Muscle of leg (tissue), 11 donors: ENCODE measurements around the gene EPOP. TPM values are rescaled to one million over a fixed set of nuclear protein-coding genes. Genes with fewer than 3 reads are reported as not detected.

Experiments used
- DNase-seq: peaks from one replicate; pipeline ENCODE4 v3.0.0; 2013
- H3K27ac ChIP-seq: one replicate; pipeline ENCODE4 v1.5.1; 2013; ENCODE audit warnings: mild to moderate bottlenecking, low read length, control low read depth
- H3K27me3 ChIP-seq: one replicate; pipeline ENCODE4 v1.6.1; 2013; ENCODE audit warnings: low read length; ENCODE audit not compliant: control insufficient read depth, insufficient read depth
- H3K36me3 ChIP-seq: one replicate; pipeline ENCODE4 v1.6.1; 2013; ENCODE audit warnings: low read length; ENCODE audit not compliant: control insufficient read depth, insufficient read depth
- H3K4me1 ChIP-seq: one replicate; pipeline ENCODE4 v1.6.1; 2013; ENCODE audit warnings: low read length; ENCODE audit not compliant: control insufficient read depth, insufficient read depth
- H3K4me3 ChIP-seq: one replicate; pipeline ENCODE4 v1.5.1; 2013; ENCODE audit warnings: low read length, control low read depth
- H3K9me3 ChIP-seq: replicated peaks from 2 replicates; pipeline ENCODE4 v1.6.1; 2013; ENCODE audit warnings: low read depth, low read length; ENCODE audit not compliant: control insufficient read depth
- WGBS: methylation state at CpG from one replicate; pipeline ENCODE4 v1.1.5; 2013; ENCODE audit warnings: missing lambda C conversion rate; ENCODE audit not compliant: insufficient coverage; 5-methylcytosine and 5-hydroxymethylcytosine counted together
- polyA plus RNA-seq, 8 donors: library from polyadenylated mRNA; unstranded; fragments of 120-200 nt; gene quantifications; one replicate each; pipeline versions ENCODE4 v1.2.1 to v1.2.3, GENCODE V29; 2013; ENCODE audit warnings: inconsistent platforms in 1 of 8, low replicate concordance in 1 of 8; ENCODE audit not compliant: insufficient read length in 8 of 8, insufficient read depth in 1 of 8
- total RNA-seq: library from RNA; stranded (reverse); fragments of 120-200 nt; gene quantifications from one replicate; pipeline ENCODE4 v1.2.4, GENCODE V29; 2013

Gene EPOP
- total and polyA plus RNA-seq, 9 donors: 0.31 to 0.78 (median 0.41) TPM

- no peaks in the 10 kb centered on the region for H3K9me3 ChIP-seq
- peaks cover 36% of the 10 kb centered on the region for H3K27me3 ChIP-seq
- peak; percentile 54 for DNase-seq
- no peaks in the 10 kb centered on the region for H3K36me3 ChIP-seq
- H3K27ac ChIP-seq: no peak overlapping the region
- H3K4me3 ChIP-seq: no peak overlapping the region
- H3K4me1 ChIP-seq: no peaks in the 10 kb centered on the region
- WGBS: 54% methylated on average over 15 of the region's 16 CpGs
Observed at GRCh38 chr17:38660097-38661025, 14.4 kb downstream of the EPOP start.

DNA sequence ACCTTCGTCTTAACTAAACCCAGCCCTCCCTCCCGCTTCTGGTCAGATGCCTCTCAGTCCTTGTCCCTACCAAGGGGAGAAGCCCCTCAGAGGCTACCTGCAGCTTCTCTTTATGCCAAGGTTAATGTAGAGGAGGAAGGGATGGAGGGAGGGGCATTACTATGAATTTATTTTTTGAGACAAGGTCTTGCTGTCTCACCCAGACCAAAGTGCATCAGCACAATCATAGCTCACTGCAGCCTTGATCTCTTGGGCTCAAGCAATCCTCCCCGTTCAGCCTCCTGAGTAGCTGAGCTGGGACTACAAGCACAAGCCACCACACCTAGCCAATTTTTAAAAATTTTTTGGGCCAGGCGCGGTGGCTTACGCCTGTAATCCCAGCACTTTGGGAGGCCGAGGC lies 15.3 kb downstream of the EPOP start:
- no peaks in the 10 kb centered on the region for H3K36me3 ChIP-seq
- no peak overlapping the region for H3K27ac ChIP-seq
- WGBS: no CpG with 5 or more reads among the region's 7 CpGs
- H3K4me3 ChIP-seq: no peak overlapping the region
- no peaks in the 10 kb centered on the region for H3K9me3 ChIP-seq
- H3K27me3 ChIP-seq: peaks cover 40% of the 10 kb centered on the region
- H3K4me1 ChIP-seq: no peaks in the 10 kb centered on the region
- no peak for DNase-seq

GRCh38 chr17:38658741-38659345 lies 15.9 kb downstream of the EPOP start:
- no peak overlapping the region for H3K4me3 ChIP-seq
- DNase-seq: no peak
- no peaks in the 10 kb centered on the region for H3K36me3 ChIP-seq
- H3K9me3 ChIP-seq: no peaks in the 10 kb centered on the region
- H3K27me3 ChIP-seq: peaks cover 42% of the 10 kb centered on the region
- no peak overlapping the region for H3K27ac ChIP-seq
- H3K4me1 ChIP-seq: no peaks in the 10 kb centered on the region
- WGBS: 33% methylated on average over 3 of the region's 13 CpGs

- Histone ChIP-seq H3K4me3 (no peak overlapping the region), H3K27ac (no peak overlapping the region), H3K9me3 (no peaks in the 10 kb centered on the region), H3K36me3 (no peaks in the 10 kb centered on the region), H3K27me3 (peaks cover 41% of the 10 kb centered on the region), H3K4me1 (no peaks in the 10 kb centered on the region)
- WGBS: 72% methylated on average over 12 of the region's 15 CpGs
- DNase-seq: no peak
Observed at GRCh38 chr17:38657824-38658740, 16.7 kb downstream of the EPOP start.

DNA sequence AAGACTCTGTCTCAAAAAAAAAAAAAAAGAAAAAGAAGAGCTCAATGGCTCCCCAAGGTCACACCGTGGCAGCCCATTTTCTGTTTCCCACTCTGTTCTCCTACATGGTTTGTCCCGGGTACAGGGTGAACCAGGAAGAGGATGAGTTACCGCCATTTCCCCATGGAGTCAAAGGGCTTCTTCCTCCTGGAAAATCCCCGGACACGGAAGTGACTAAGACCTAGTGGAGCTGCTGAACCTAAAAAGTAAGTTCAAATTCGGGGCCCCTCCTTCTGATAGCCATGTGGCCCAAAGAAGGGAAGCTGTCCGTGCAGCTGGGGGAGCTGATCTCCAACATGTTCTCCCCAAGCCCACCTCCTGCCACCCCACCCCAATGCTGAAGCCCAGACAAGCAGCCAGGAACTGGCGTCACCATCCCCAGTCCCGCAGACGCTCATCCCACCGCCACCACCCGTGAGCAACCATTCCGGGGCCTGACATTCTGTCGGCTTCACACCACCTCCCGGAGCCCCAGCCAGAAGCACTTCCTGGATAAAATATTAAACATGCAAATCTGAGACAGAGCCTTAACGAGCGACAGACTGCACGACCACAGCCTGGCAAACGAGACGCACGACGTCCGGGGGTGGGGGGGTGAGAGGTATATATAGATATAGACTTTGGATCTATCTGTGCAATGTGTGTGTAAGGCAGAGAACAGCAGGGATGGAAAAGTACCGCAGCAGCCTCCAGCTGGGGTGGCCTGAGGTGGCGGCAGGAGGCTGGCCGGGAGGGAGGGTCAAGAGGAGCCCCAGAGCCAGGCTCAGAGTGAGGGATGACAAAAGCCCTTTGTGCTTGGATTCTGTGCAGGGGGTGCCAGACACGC lies 17.6 kb downstream of the EPOP start:
- no peak overlapping the region for H3K27ac ChIP-seq
- WGBS: 55% methylated on average over 24 of the region's 27 CpGs
- H3K4me1 ChIP-seq: no peaks in the 10 kb centered on the region
- DNase-seq: no peak
- no peaks in the 10 kb centered on the region for H3K9me3 ChIP-seq
- no peaks in the 10 kb centered on the region for H3K36me3 ChIP-seq
- H3K27me3 ChIP-seq: peaks cover 38% of the 10 kb centered on the region
- no peak overlapping the region for H3K4me3 ChIP-seq

GRCh38 chr17:38654411-38655398 lies 20.1 kb downstream of the EPOP start:
- H3K27me3 ChIP-seq: peaks cover 31% of the 10 kb centered on the region
- no peaks in the 10 kb centered on the region for H3K9me3 ChIP-seq
- no peak overlapping the region for H3K27ac ChIP-seq
- 18% methylated on average over 11 of the region's 21 CpGs for WGBS
- no peak overlapping the region for H3K4me3 ChIP-seq
- H3K4me1 ChIP-seq: no peaks in the 10 kb centered on the region
- H3K36me3 ChIP-seq: no peaks in the 10 kb centered on the region
- no peak for DNase-seq

DNA sequence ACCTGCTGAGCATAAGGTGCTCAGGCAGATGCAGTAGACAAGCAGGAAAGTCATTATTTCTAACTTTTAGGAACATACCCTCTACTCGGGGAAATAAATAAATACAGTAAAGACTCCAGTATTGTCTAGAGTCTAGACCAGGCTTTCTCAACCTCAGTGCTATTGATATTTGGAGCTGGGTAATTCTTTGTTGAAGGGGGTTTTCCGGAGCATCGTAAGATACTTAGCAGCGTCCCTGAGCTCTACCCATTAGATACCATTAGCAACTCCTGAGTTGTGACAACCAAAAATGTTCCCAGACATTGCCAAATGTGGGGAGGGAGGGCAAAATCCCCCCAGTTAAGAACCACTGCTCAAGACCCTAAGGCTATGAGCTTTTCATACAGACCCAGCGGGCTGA lies 21.1 kb downstream of the EPOP start:
- Histone ChIP-seq H3K4me1 (no peaks in the 10 kb centered on the region), H3K27ac (no peak overlapping the region), H3K36me3 (no peaks in the 10 kb centered on the region), H3K27me3 (peaks cover 26% of the 10 kb centered on the region), H3K4me3 (no peak overlapping the region), H3K9me3 (no peaks in the 10 kb centered on the region)
- no peak for DNase-seq
- WGBS: 100% methylated on average over 1 of the region's 5 CpGs

DNA sequence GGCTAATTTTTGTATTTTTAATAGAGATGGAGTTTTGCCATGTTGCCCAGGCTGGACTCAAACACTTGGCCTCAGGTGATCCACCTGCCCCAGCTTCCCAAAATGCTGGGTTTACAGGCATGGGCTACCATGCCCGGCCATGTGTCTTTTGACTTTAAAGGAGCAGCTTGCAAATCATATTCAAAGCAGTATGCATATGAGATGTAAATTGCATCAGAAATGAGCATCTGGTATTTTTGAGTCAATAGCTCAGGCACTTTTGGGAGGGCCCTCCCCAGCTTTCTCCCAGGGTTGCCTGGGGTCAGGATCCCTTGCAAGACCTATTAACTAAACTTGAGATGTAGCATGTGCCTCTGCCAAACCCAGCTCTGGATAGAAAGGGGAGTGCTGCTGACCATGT lies 21.5 kb downstream of the EPOP start:
- Histone ChIP-seq H3K27me3 (peaks cover 24% of the 10 kb centered on the region), H3K4me3 (no peak overlapping the region), H3K36me3 (no peaks in the 10 kb centered on the region), H3K4me1 (no peaks in the 10 kb centered on the region), H3K9me3 (no peaks in the 10 kb centered on the region), H3K27ac (no peak overlapping the region)
- 86% methylated on average over 1 of the region's 1 CpG for WGBS
- DNase-seq: no peak
